ENCODE measurements around the gene TGOLN2. TPM values are rescaled to one million over a fixed set of nuclear protein-coding genes. Genes with fewer than 3 reads are reported as not detected.

TGOLN2 gene
- total RNA-seq, 2 experiments from 2014 or later = 76.9 to 78.6 TPM

- ChIA-PET POLR2A (no interaction called here), CTCF (ENCODE audit: unreplicated experiment) (interaction anchor here (0.6 kb wide), 1 partner anchor 16 kb away, joined by 5 read pairs; no protein-coding TSS in a partner anchor)
- no peak overlapping the region for H2AFZ ChIP-seq (ENCODE audit: low read length)
- H3K4me3 ChIP-seq (ENCODE audit: low read depth, low read length, poor library complexity, severe bottlenecking) = no peak overlapping the region
- no TSS peak for BruUV-seq (replicated peaks)
- no peaks in the 10 kb centered on the region for H3K4me1 ChIP-seq (ENCODE audit: insufficient read depth, low read length, poor library complexity, severe bottlenecking)
- TF ChIP-seq CTCF (conservative IDR thresholded peaks at IDR 0.05; ENCODE audit: low read length) (no peak), EZH2phosphoT487 (IDR thresholded peaks at IDR 0.05; ENCODE audit: borderline replicate concordance, low read depth, low read length) (no peak)
- H3K27ac ChIP-seq (ENCODE audit: low read depth, low read length, poor library complexity, severe bottlenecking) = no peak overlapping the region
- H3K9me3 ChIP-seq (ENCODE audit: low read length) = no peaks in the 10 kb centered on the region
- H4K20me1 ChIP-seq (ENCODE audit: insufficient read depth, low read length) = no peaks in the 10 kb centered on the region
- DNase-seq (ENCODE audit: low spot score) = no peak
- intact Hi-C loops (cut with micrococcal nuclease; ENCODE audit: unreplicated experiment) = loop anchor here (5.0 kb wide), 1 partner anchor 377 kb away; no protein-coding TSS in a partner anchor
- H3K4me2 ChIP-seq (ENCODE audit: low read length) = no peak overlapping the region
- H3K79me2 ChIP-seq (ENCODE audit: insufficient read depth, low read depth, low read length) = no peaks in the 10 kb centered on the region
- H3K36me3 ChIP-seq (ENCODE audit: insufficient read depth, low read length) = no peaks in the 10 kb centered on the region
- no peaks in the 10 kb centered on the region for H3K9me2 ChIP-seq (ENCODE audit: insufficient read depth, low read length)
Observed at GRCh38 chr2:85303780-85304531, 23.8 kb downstream of the TGOLN2 start.

GRCh38 chr2:85302121-85302520, 25.7 kb downstream of the TGOLN2 start:
- TF ChIP-seq CTCF (conservative IDR thresholded peaks at IDR 0.05; ENCODE audit: low read length) (no peak), EZH2phosphoT487 (IDR thresholded peaks at IDR 0.05; ENCODE audit: borderline replicate concordance, low read depth, low read length) (no peak)
- H3K4me2 ChIP-seq (ENCODE audit: low read length) = no peak overlapping the region
- intact Hi-C loops (cut with micrococcal nuclease; ENCODE audit: unreplicated experiment) = loop anchor here (5.0 kb wide), 1 partner anchor 375 kb away; no protein-coding TSS in a partner anchor
- no peaks in the 10 kb centered on the region for H3K4me1 ChIP-seq (ENCODE audit: insufficient read depth, low read length, poor library complexity, severe bottlenecking)
- no peaks in the 10 kb centered on the region for H3K9me3 ChIP-seq (ENCODE audit: low read length)
- H3K79me2 ChIP-seq (ENCODE audit: insufficient read depth, low read depth, low read length) = no peaks in the 10 kb centered on the region
- CTCF ChIA-PET (ENCODE audit: unreplicated experiment) = no interaction called here
- H3K9me2 ChIP-seq (ENCODE audit: insufficient read depth, low read length) = no peaks in the 10 kb centered on the region
- H3K36me3 ChIP-seq (ENCODE audit: insufficient read depth, low read length) = no peaks in the 10 kb centered on the region
- no peaks in the 10 kb centered on the region for H4K20me1 ChIP-seq (ENCODE audit: insufficient read depth, low read length)
- no peak overlapping the region for H2AFZ ChIP-seq (ENCODE audit: low read length)
- H3K27ac ChIP-seq (ENCODE audit: low read depth, low read length, poor library complexity, severe bottlenecking) = no peak overlapping the region
- no peak for DNase-seq (ENCODE audit: low spot score)
- no TSS peak for BruUV-seq (replicated peaks)
- no peak overlapping the region for H3K4me3 ChIP-seq (ENCODE audit: low read depth, low read length, poor library complexity, severe bottlenecking)
- POLR2A ChIA-PET = no interaction called here

DNA sequence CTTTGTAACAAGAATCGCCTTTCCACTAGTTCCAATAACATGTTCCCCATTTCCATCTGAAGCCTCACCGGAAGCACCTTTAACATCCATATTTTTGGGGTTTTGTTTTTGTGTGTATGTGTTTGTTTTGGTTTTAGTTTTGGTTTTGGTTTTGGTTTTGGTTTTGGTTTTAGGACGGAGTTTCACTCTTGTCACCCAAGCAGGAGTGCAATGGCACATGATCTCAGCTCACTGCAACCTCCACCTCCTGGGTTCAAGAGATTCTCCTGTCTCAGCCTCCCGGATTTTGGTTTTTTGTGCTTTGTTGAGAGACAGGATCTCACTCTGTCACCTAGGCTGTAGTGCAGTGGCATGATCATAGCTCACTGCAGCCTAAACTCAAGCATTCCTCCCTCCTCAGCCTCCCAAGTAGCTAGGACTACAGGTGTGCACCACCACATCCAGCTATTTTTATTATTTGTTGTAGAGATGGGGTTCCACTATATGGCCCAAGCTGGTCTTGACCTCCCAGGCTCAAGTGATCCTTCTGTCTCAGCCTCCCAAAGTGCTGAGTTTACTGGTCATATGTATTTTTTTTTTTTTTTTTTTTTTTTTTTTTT, 36.3 kb downstream of the TGOLN2 start:
- BruUV-seq (replicated peaks) = no TSS peak
- ChIA-PET CTCF (ENCODE audit: unreplicated experiment) (no interaction called here), POLR2A (interaction anchor here (0.6 kb wide), 1 partner anchor 203 kb away, joined by 3 read pairs; no protein-coding TSS in a partner anchor)
- Histone ChIP-seq H3K4me3 (ENCODE audit: low read depth, low read length, poor library complexity, severe bottlenecking) (no peak overlapping the region), H3K4me2 (ENCODE audit: low read length) (no peak overlapping the region; the same call in 1 of the 2 replicates), H2AFZ (ENCODE audit: low read length) (no peak overlapping the region; the same call in 1 of the 2 replicates), H3K27ac (ENCODE audit: low read depth, low read length, poor library complexity, severe bottlenecking) (no peak overlapping the region), H3K9me3 (ENCODE audit: low read length) (no peaks in the 10 kb centered on the region), H4K20me1 (ENCODE audit: insufficient read depth, low read length) (no peaks in the 10 kb centered on the region), H3K9me2 (ENCODE audit: insufficient read depth, low read length) (no peaks in the 10 kb centered on the region), H3K36me3 (ENCODE audit: insufficient read depth, low read length) (no peaks in the 10 kb centered on the region), H3K4me1 (ENCODE audit: insufficient read depth, low read length, poor library complexity, severe bottlenecking) (no peaks in the 10 kb centered on the region), H3K79me2 (ENCODE audit: insufficient read depth, low read depth, low read length) (no peaks in the 10 kb centered on the region)
- TF ChIP-seq CTCF (conservative IDR thresholded peaks at IDR 0.05; ENCODE audit: low read length) (no peak), EZH2phosphoT487 (IDR thresholded peaks at IDR 0.05; ENCODE audit: borderline replicate concordance, low read depth, low read length) (no peak)
- DNase-seq (ENCODE audit: low spot score) = no peak
- intact Hi-C loops (cut with micrococcal nuclease; ENCODE audit: unreplicated experiment) = no loop called here

Data from OCI-LY7 (cell line).